ENCODE data around the gene LRRC30.

The LRRC30 gene

GRCh38 chr18:7272311-7273049, 41.6 kb downstream of the LRRC30 start:
- no peak overlapping the region for H3K27ac ChIP-seq (ENCODE audit: low read depth, low read length)

GRCh38 chr18:7273301-7273921, 42.5 kb downstream of the LRRC30 start:
- H3F3A ChIP-seq (ENCODE audit: insufficient read depth) = no peaks in the 10 kb centered on the region
- no peaks in the 10 kb centered on the region for H3K79me2 ChIP-seq (ENCODE audit: insufficient read depth, low read length)
- no peak overlapping the region for H3K9ac ChIP-seq (ENCODE audit: low read length)
- no peak overlapping the region for H2AFZ ChIP-seq (ENCODE audit: low read depth, low read length, severe bottlenecking)
- no peaks in the 10 kb centered on the region for H4K20me1 ChIP-seq (ENCODE audit: low read depth, low read length)
- H3K27ac ChIP-seq (ENCODE audit: low read depth, low read length) = no peak overlapping the region
- no peaks in the 10 kb centered on the region for H3K9me2 ChIP-seq (replicated peaks; ENCODE audit: insufficient read depth, low read length)
- no peak for TF ChIP-seq CTCF (IDR thresholded peaks at IDR 0.05; ENCODE audit: insufficient read depth, low read length, poor library complexity, severe bottlenecking)
- no peak for TF ChIP-seq EZH2phosphoT487 (conservative IDR thresholded peaks at IDR 0.05; ENCODE audit: low read length)
- no peaks in the 10 kb centered on the region for H3K36me3 ChIP-seq (ENCODE audit: low read length)
- no peaks in the 10 kb centered on the region for H3K27me3 ChIP-seq (ENCODE audit: low read length)
- H3K4me3 ChIP-seq (ENCODE audit: insufficient read depth, low read length, poor library complexity, severe bottlenecking) = no peak overlapping the region
- H3K4me2 ChIP-seq (ENCODE audit: low read depth, low read length, poor library complexity, severe bottlenecking) = no peak overlapping the region
- no peaks in the 10 kb centered on the region for H3K9me3 ChIP-seq (ENCODE audit: insufficient read depth, low read length)

More at GRCh38 chr18:7272311-7273049, 41.6 kb downstream of the LRRC30 start:
- H3K27me3 ChIP-seq (ENCODE audit: low read length) = no peaks in the 10 kb centered on the region
- H3F3A ChIP-seq (ENCODE audit: insufficient read depth) = no peaks in the 10 kb centered on the region
- H2AFZ ChIP-seq (ENCODE audit: low read depth, low read length, severe bottlenecking) = no peak overlapping the region
- no peaks in the 10 kb centered on the region for H3K9me3 ChIP-seq (ENCODE audit: insufficient read depth, low read length)
- no peak overlapping the region for H3K9ac ChIP-seq (ENCODE audit: low read length)
- H3K79me2 ChIP-seq (ENCODE audit: insufficient read depth, low read length) = no peaks in the 10 kb centered on the region
- no peaks in the 10 kb centered on the region for H3K36me3 ChIP-seq (ENCODE audit: low read length)
- H3K4me2 ChIP-seq (ENCODE audit: low read depth, low read length, poor library complexity, severe bottlenecking) = no peak overlapping the region
- TF ChIP-seq EZH2phosphoT487 (conservative IDR thresholded peaks at IDR 0.05; ENCODE audit: low read length) (no peak), CTCF (IDR thresholded peaks at IDR 0.05; ENCODE audit: insufficient read depth, low read length, poor library complexity, severe bottlenecking) (no peak)
- no peaks in the 10 kb centered on the region for H3K9me2 ChIP-seq (replicated peaks; ENCODE audit: insufficient read depth, low read length)
- H4K20me1 ChIP-seq (ENCODE audit: low read depth, low read length) = no peaks in the 10 kb centered on the region
- no peak overlapping the region for H3K4me3 ChIP-seq (ENCODE audit: insufficient read depth, low read length, poor library complexity, severe bottlenecking)

GRCh38 chr18:7281579-7281978, 50.7 kb downstream of the LRRC30 start:
- no peaks in the 10 kb centered on the region for H3F3A ChIP-seq (ENCODE audit: insufficient read depth)
- no peaks in the 10 kb centered on the region for H3K9me2 ChIP-seq (replicated peaks; ENCODE audit: insufficient read depth, low read length)
- no peaks in the 10 kb centered on the region for H3K79me2 ChIP-seq (ENCODE audit: insufficient read depth, low read length)
- H3K9me3 ChIP-seq (ENCODE audit: insufficient read depth, low read length) = no peaks in the 10 kb centered on the region
- TF ChIP-seq EZH2phosphoT487 (conservative IDR thresholded peaks at IDR 0.05; ENCODE audit: low read length) (no peak), CTCF (IDR thresholded peaks at IDR 0.05; ENCODE audit: insufficient read depth, low read length, poor library complexity, severe bottlenecking) (no peak)
- H3K4me3 ChIP-seq (ENCODE audit: insufficient read depth, low read length, poor library complexity, severe bottlenecking) = no peak overlapping the region
- H3K36me3 ChIP-seq (ENCODE audit: low read length) = no peaks in the 10 kb centered on the region
- H3K27ac ChIP-seq (ENCODE audit: low read depth, low read length) = no peak overlapping the region
- H3K4me2 ChIP-seq (ENCODE audit: low read depth, low read length, poor library complexity, severe bottlenecking) = no peak overlapping the region
- no peak overlapping the region for H2AFZ ChIP-seq (ENCODE audit: low read depth, low read length, severe bottlenecking)
- no peaks in the 10 kb centered on the region for H3K27me3 ChIP-seq (ENCODE audit: low read length)
- H3K9ac ChIP-seq (ENCODE audit: low read length) = no peak overlapping the region
- no peaks in the 10 kb centered on the region for H4K20me1 ChIP-seq (ENCODE audit: low read depth, low read length)

All from SU-DHL-6 (cell line).